Stimulated activated naive CD4-positive, alpha-beta T cell treated with Interleukin-2 at 50 U/mL for 16 hours (primary cell): Measurements from ENCODE around the gene HAVCR1.
"Not testable (repeated sequence)": the region's sequence is repeated elsewhere in the genome, so short reads cannot be mapped to it uniquely, and the experiment has no call there.

Experiments used
- DNase-seq: peaks from one replicate; lab custom pipeline; 2025; lab: John Stamatoyannopoulos, UW

Gene HAVCR1

DNA sequence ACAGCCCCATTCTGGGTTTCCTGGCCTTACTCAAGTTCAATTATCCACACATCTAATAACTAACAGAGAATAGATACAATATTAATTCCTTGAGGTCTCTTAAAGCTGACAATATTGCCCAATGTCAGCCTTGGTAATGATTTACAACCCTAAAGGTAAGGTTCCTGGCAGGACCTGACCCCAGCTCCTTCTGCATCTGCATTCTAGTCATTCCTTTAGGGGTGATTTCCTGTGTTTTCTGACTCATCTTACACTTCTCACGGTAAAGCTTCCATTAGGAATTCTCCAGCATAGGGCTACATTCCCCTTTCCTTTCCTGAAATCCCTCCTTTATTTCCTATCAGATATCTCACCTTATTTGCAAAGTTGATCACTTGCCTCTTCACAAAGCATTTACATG lies 9.3 kb downstream of the HAVCR1 start:
- no peak for DNase-seq

DNA sequence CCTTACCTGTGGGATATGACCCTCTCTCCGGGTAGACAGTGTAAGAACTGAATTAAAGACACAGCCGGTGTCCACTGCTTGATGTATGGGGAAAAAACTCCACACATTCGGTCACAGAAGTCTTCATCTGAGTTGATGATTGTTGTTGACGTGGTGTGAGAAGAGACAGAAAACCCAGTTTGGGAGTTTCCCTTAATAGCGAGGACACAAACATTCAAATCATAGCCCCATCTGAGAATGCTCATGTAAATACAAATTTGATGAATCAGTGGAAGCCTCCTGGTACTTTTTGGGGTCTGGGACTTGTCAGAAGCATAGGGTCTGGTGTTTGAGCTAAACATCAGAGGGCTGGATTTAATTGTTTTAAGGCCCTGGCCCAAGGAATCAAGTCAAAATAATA lies 11.0 kb downstream of the HAVCR1 start:
- no peak for DNase-seq

DNA sequence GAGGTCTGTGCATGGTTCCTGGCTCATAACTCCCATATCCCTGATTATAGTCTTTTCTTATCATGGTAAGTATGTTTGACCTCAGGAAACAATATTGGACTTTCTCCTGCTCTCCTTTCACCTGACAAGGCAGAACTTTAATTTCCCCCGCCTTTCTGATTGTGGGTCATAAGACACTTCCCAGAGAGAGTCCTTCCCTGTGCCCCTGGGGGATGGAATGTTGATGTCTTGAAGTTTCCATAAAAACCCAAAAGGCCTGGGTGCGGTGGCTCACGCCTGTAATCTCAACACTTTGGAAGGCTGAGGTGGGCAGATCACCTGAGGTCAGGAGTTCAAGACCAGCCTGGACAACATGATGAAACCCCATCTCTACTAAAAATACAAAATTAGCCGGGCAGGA lies 11.9 kb downstream of the HAVCR1 start:
- DNase-seq, result not testable (repeated sequence)

GRCh38 chr5:157046041-157046440 lies 12.9 kb downstream of the HAVCR1 start:
- no peak for DNase-seq

DNA sequence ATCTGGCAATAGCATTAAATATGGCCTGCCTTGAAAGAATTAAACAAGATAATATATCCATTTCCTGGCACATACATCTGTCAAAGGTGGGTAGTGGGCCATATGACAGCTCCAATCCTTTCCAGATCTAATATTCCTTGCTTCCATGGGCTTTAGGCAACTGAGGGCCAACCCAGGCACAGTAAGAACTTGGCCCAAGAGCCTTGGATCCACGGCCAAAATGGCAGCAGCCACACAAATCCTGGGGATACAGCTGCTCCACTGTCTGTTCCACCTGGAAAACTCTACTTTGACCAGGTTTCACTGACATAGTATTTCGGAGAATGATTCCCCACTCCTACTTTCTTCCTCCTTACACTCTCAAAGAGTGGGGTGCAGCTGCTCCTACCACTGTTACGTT lies 13.3 kb downstream of the HAVCR1 start:
- no peak for DNase-seq

DNA sequence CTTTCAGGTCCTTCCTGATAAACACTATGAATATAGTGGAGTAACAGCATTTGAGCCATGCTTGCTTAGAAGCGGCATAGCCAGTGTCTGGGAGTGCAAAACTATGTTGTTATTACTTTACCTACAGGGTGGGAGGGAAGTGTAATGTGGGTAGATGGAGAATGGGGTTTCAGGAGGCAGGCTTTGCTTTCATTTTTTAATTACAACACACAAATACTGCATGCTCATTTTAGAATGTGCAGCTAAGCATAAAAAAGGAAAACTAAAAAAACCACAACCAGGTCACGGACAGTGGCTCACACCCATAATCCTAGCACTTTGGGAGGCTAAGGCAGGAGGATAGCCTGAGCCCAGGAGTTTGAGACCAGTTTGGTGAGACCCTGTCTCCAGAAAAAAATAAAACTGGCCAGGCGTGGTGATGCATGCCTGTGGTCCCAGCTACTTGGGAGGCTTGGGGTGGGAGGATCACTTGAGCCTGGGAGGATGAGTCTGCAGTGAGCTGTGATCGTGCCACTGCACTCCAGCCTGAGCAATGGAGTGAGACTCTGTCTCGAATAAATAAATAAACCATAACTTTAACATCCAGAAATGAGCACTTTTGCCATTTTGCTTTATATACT lies 20.2 kb downstream of the HAVCR1 start:
- no peak for DNase-seq

- DNase-seq, result not testable (repeated sequence)
These were observed 24.5 kb downstream of the HAVCR1 start for GRCh38 chr5:157034106-157035072.

DNA sequence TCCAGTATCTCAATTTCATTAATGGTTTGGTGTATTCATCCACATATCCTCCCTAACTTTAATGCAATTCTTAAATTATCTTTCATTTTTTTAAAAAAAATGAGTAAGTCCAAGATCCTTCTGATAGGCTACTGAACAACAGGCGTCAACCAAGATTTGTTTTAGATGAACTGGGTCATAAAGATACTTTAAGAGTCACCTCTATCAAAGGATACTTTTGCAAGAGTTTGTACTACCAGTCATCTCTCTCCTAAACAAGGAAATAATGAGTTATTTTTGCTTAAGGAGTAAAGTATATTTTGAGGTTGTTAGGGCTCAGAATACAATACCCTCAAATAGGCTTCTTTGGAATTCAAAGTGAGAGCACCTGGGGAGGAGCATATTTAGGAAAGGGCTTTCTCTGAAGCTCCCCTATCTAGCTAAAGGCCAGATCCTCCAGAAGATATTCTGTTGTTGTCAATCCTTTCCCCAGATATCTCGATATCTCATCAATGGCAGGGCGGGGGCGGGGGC lies 25.8 kb downstream of the HAVCR1 start:
- DNase-seq, result no peak

DNA sequence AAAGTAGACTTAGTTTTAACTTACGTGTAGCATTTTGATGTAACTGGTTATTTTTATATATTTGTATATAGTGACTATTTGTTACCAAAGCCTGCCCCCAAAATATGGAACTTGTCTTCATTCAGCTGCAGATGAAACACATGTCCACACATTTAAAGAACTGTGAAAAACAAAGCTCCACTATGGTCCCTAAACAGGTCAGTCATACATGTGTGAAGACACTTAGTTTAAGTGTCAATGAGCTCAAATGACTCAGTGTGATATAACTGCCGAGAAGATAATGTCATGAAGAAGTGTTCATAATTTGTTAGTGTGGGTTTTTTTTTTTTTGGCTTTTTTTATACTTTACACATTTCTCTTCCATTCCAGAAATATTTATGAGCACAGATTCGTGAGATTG lies 28.2 kb downstream of the HAVCR1 start:
- DNase-seq, result no peak

GRCh38 chr5:157029457-157029856 lies 29.5 kb downstream of the HAVCR1 start:
- DNase-seq, result no peak

DNA sequence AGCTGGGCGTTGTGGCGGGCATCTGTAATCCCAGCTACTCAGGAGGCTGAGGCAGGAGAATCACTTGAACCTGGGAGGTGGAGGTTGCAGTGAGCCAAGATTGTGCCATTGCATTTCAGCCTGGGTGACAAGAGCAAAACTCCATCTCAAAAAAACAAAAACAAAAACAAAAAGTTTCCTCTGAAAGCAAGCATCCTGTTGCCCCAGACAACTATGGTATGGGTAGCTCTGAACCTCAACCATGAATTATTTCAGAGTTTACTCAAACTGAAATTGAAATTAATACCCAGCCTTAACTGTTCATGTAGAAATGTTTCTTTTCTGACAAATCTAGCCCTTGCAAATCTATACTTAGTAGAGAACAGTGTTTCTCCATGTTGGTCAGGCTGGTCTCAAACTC lies 31.3 kb downstream of the HAVCR1 start:
- not testable (repeated sequence) for DNase-seq

- no peak for DNase-seq
These were observed 32.0 kb downstream of the HAVCR1 start for GRCh38 chr5:157026789-157027424.

DNA sequence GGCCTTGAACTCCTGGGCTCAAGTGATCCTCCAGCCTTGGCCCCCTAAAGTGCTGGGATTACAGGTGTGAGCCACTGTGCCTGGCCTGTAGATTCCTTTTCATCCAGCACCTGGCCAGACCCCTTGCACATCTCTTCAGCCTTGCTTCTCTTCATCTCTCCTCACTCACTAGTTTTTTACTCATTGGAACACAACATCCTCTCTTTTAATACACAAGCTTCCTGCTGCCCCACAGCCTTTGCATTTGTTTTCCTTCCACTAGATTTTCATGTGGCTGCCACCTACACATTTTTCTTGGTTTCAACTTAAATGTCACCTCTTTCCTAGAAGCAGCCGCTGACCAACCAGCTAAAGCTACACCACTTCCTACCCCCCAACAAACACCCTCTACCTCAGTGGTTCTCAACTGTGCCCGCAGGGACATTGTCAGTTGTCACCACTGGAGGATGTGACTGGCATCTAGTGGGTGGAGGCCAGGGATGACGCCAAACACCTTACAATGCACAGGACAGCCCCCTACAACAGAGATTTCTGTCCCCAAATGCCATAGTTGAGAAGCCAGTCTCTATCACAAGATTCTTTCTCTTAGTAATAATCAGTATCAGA lies 33.7 kb downstream of the HAVCR1 start:
- peak; percentile 46 for DNase-seq

- no peak for DNase-seq
These were observed 34.5 kb downstream of the HAVCR1 start for GRCh38 chr5:157024208-157024959.

DNA sequence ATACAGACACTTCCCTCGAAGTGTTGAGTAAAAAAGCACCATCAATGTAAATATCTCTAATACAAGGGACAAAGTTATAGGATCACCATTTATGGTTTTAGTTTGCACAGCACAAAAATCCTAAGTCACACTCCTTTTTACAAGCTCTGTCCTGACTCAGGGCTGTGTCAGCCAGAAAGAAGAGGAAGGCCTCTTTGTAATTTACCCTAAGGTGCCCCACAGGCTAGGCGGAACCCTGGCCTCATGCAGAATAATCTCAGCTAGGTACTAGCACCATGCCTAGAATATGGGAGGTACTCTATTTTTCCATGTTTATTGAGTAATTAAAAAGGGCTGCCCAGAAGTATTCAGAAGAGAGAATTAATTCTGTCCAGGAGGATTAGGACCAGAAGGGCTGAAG lies 36.9 kb downstream of the HAVCR1 start:
- DNase-seq, result no peak

DNA sequence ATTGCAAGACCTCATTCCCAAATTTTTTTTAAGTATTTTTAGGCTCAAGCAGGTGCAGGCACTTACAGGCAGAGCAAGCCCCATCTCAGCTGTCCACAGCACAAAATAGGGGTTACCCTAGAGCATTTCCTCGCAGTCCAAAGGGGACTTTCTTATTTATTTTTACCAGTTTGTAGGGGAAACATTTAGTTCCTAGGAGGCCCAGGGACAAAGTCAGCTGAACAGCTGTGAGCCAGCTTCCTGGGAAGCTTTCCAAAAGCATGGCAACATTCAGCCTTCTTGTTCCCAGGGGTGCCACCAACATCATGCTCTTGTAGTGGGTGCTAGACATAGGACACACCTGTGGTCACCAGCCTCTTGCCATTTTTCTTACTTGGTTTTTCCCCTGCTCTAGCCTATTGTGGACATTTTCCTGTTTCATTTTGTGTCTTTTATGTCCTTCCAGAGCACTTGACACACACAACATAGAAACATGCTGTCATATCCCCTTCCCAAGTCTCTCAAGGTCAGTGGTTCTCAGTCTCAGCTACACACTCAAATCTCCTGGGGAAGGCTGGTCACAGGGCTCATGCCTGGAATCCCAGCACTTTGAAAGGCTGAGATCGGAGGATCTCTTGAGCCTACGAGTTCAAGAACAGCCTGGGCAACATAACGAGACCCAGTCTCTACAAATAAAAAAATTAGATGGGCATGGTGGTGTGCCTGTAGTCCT lies 38.2 kb downstream of the HAVCR1 start:
- no peak for DNase-seq

- DNase-seq, result no peak
These were observed 38.9 kb downstream of the HAVCR1 start for GRCh38 chr5:157020002-157020401.

GRCh38 chr5:157014143-157014542 lies 44.8 kb downstream of the HAVCR1 start:
- not testable (repeated sequence) for DNase-seq

DNA sequence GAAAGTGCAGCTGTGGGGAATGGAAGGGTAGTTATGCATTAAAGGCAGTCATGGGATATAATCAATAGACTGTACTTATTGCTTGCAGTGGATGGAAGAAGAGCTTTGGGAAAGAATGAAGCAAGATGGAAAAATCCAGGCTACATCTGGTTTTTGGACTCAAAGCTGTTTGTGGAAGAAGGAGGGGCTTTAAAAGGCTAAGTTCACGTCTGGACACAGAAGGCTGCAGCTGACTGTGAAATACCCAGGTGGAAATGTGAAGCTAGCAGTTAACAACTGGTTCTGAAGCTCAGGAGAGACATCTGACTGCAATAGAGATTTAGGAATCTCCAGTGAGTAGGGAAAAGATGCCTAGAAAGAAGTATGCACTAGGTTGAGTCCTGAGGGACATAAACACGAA lies 52.7 kb downstream of the HAVCR1 start:
- DNase-seq, result no peak

DNA sequence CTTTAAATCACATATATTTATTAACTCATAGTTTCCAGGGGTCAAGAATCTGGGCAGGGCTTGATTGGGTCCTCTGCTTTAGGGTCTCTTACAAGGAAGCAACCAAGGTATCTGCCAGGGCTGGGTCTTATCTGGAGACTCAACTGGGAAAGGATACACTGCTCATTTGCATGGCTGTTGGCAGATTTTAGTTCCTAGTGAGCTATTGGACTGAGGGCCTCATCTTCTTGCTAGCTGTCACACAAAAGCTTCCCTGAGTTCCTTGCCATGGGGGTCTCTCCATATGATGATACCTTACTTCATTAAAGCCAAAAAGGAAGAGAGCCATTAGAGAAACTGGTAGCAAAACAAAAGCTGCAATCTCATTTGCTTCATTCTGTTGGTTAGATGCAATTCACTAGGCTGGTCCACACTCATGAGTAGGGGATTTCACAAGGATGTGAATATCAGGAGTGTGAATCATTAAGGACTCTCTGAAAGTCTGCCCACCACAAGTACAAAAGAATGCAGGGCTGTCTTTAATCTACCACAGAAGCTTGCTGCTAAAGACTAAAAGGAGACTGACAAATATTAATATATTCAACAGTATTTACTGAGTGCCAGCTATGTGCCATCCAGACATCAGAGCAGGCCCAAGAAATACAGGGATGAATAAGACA lies 53.9 kb downstream of the HAVCR1 start:
- no peak for DNase-seq
